Activated effector memory CD4-positive, alpha-beta T cell treated with anti-CD3 and anti-CD28 coated beads, Interleukin-2, amount 50 U/mL, for 16 hours (primary cell): ENCODE results near the gene ALDH3B2.
A peak's percentile ranks its signal among the peaks of the same experiment; 100 is the strongest.
"Not testable (repeated sequence)": the region's sequence is repeated elsewhere in the genome, so short reads cannot be mapped to it uniquely, and the experiment has no call there.

ENCODE experiments used
- DNase-seq: peaks from one replicate; pipeline ENCODE4 v3.0.0-alpha.2; 2020

The ALDH3B2 gene

GRCh38 chr11:67629386-67630227 is 44.8 kb downstream of the ALDH3B2 start, which contains the start of gene NUDT8:
TSS of gene NUDT8 (minus strand) at chr11:67629937. CDS start at chr11:67629911, 26 bp downstream.
- DNase-seq, result peak; percentile 96

- DNase-seq, result no peak
These were observed 45.6 kb downstream of the ALDH3B2 start for GRCh38 chr11:67628710-67629385.

- no peak for DNase-seq
These were observed 46.4 kb downstream of the ALDH3B2 start for GRCh38 chr11:67627812-67628624.

GRCh38 chr11:67627441-67627811 is 47.0 kb downstream of the ALDH3B2 start:
- no peak for DNase-seq

GRCh38 chr11:67626970-67627369 is 47.5 kb downstream of the ALDH3B2 start:
- DNase-seq, result no peak

GRCh38 chr11:67626131-67626833 is 48.1 kb downstream of the ALDH3B2 start:
- not testable (repeated sequence) for DNase-seq

- DNase-seq, result not testable (repeated sequence)
These were observed 50.6 kb downstream of the ALDH3B2 start for GRCh38 chr11:67623795-67624194.

GRCh38 chr11:67622905-67623304 is 51.5 kb downstream of the ALDH3B2 start:
- DNase-seq, result not testable (repeated sequence)

- not testable (repeated sequence) for DNase-seq
These were observed 52.5 kb downstream of the ALDH3B2 start for GRCh38 chr11:67621928-67622327.

- not testable (repeated sequence) for DNase-seq
These were observed 53.8 kb downstream of the ALDH3B2 start for GRCh38 chr11:67620621-67621020.

GRCh38 chr11:67619683-67620618 is 54.5 kb downstream of the ALDH3B2 start:
- not testable (repeated sequence) for DNase-seq

GRCh38 chr11:67618901-67619659 is 55.3 kb downstream of the ALDH3B2 start:
- not testable (repeated sequence) for DNase-seq

- no peak for DNase-seq
These were observed 57.0 kb downstream of the ALDH3B2 start for GRCh38 chr11:67617243-67617953.

- DNase-seq, result peak; percentile 50
These were observed 57.8 kb downstream of the ALDH3B2 start for GRCh38 chr11:67616431-67617242.

GRCh38 chr11:67615728-67616430 is 58.5 kb downstream of the ALDH3B2 start:
- DNase-seq, result no peak

GRCh38 chr11:67614730-67615714 is 59.4 kb downstream of the ALDH3B2 start:
- peak; percentile 81 for DNase-seq
